Sciatic nerve (tissue), 2 donors: Measurements from ENCODE around the gene RIC1. TPM values are rescaled to one million over a fixed set of nuclear protein-coding genes. Genes with fewer than 3 reads are reported as not detected.
"Not testable (repeated sequence)": the region's sequence is repeated elsewhere in the genome, so short reads cannot be mapped to it uniquely, and the experiment has no call there.

Experiments used
- ATAC-seq: fragments of 200-7000 bp; cut with Tn5 transposase; one replicate; pipeline ENCODE4 v1.9.1; 2020; ENCODE audit warnings: mild to moderate bottlenecking, moderate library complexity
- DNase-seq: peaks from one replicate; pipeline ENCODE4 v3.0.0-alpha.2; 2020; ENCODE audit warnings: low spot score
- intact Hi-C: fragments of 100-400 bp; cut with DNase I; formaldehyde crosslinking; loops from one replicate; pipeline ENCODE4 v1.14.2; 2022
- total RNA-seq: library from RNA; stranded (reverse); fragmentation: NEBNext Ultra II Directional; extraction: Animal tissue kit (Norgen Biotek cat#: 25700); gene quantifications from one replicate; pipeline ENCODE4 v1.2.1, GENCODE V29; 2021
- donor health status: DM: no; HTN: no; CAD: no.
- donor health status: DM: no; HTN: no; CAD: no.

Gene RIC1
- total RNA-seq, 1 donor from 2014 or later: 30.3 TPM

DNA sequence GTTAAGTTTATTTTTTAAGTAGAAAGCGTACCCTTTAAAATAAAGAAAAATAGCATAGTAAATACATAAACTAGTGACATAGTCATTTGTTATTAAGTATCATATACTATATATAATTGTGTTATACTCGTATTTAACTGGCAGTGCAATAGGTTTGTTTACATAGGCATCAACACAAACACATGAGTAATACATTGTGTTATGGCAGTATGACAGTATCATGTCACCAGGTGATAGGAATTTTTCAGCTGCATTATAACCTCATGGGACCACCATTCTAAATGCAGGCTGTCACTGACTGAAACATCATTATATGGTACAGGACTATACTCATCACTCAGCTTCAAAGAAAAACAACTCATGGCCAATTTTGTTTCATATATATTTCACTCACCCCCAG, 8.4 kb upstream of the RIC1 start:
- ATAC-seq (no peak), DNase-seq (no peak)
- intact Hi-C loops: no loop called here

- DNase-seq (no peak), ATAC-seq (no peak)
- intact Hi-C loops: no loop called here
Measured at GRCh38 chr9:5621327-5621726, 7.6 kb upstream of the RIC1 start.

- ATAC-seq (peak; percentile 70), DNase-seq (no peak)
- intact Hi-C loops: no loop called here
Measured at GRCh38 chr9:5622016-5622415, 6.9 kb upstream of the RIC1 start.

- intact Hi-C loops: no loop called here
- DNase-seq (no peak), ATAC-seq (no peak)
Measured at GRCh38 chr9:5624655-5625054, 4.3 kb upstream of the RIC1 start.

GRCh38 chr9:5626727-5627634, 1.9 kb upstream of the RIC1 start:
- DNase-seq: no peak
- intact Hi-C loops: no loop called here
- ATAC-seq: peak; percentile 79

- DNase-seq, intact Hi-C loops, ATAC-seq: not testable (repeated sequence)
Measured at GRCh38 chr9:5627686-5628085, 1.2 kb upstream of the RIC1 start.

DNA sequence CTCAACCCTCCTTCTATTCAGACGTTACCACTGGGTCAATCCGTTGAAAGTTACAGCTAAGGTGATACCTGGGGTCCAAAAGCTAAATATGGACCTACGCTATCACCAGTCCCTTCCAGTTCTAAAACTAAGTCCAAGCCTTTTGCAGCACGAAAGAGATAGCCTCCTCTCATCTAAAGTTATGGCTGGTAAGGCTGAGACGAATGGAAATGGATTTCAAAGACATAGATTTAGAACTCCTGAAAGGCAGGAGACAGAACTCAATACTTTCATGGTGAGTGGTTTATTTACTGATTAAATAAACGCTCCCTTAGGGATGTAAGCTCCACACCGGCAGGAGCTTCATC, 751 bp upstream of the RIC1 start:
- intact Hi-C loops: no loop called here
- ATAC-seq (no peak), DNase-seq (no peak)

GRCh38 chr9:5629312-5630080, 589 bp downstream of the RIC1 start:
- peak; percentile 2 for ATAC-seq
- intact Hi-C loops: no loop called here
- DNase-seq: peak; percentile 78

DNA sequence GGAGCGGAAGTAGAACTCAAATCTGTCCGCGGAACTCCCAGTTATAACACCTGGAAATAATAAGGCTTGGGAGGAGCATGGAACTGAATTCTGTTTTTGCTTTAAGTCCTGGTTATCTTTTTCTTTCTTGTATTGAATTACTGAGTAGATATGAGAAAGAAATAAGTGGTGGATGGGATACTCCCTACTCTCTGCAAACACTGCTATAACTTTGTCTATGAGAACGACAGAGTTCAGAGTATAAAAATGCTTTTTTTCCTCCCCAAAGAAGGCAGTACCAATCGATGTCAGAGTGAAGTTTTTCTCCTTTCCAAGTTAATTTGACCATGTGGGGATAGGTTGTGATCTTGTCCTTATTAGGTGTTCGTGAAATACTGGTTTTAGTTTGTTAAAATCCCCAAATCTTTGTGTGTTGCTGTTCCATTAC, 1.2 kb downstream of the RIC1 start:
- DNase-seq (no peak), ATAC-seq (no peak)
- intact Hi-C loops: no loop called here

GRCh38 chr9:5631026-5631425, 2.1 kb downstream of the RIC1 start:
- intact Hi-C loops: no loop called here

GRCh38 chr9:5632540-5632939, 3.6 kb downstream of the RIC1 start:
- no peak for DNase-seq
- intact Hi-C loops: no loop called here
- no peak for ATAC-seq

More at GRCh38 chr9:5631026-5631425, 2.1 kb downstream of the RIC1 start:
- ATAC-seq (no peak), DNase-seq (no peak)

- no peak for DNase-seq
- intact Hi-C loops: no loop called here
- no peak for ATAC-seq
Measured at GRCh38 chr9:5633243-5633642, 4.3 kb downstream of the RIC1 start.

DNA sequence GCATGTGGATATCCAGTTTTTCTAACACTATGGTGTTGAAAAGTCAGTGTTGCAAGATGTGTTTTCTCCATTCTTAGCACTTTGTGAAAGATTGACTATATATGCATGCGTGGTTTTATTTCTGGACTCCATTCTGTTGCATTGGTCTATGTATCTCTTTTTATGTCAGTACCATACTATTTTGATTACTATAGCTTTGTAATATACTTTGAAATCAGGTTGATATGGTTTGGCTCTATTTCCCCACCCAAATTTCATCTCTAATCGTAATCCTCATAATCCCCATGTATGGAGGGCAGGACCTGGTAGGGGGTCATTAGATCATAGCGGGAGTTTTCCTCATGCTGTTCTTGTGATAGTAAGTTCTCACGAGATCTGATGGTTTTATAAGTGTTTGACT, 6.5 kb downstream of the RIC1 start:
- intact Hi-C loops: no loop called here
- no peak for DNase-seq
- ATAC-seq: no peak

DNA sequence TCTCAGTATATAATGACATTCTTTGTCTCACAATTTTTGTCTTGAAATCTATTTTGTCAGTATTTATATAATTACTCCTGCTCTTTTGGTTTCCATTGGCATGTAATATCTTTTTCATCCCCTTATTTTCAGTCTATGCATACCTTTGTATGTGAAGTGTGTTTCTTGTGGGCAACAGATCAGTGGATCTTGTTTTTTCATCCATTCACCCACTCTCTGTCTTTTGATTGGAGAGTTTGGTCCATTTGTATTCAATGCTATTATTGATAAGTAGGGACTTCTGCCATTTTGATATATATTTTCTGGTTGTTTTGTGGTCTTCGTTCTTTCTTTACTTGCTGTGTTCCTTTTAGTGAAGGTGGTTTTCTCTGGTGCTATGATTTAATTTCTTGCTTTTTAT, 10.9 kb downstream of the RIC1 start:
- no peak for ATAC-seq
- no peak for DNase-seq
- intact Hi-C loops: no loop called here

DNA sequence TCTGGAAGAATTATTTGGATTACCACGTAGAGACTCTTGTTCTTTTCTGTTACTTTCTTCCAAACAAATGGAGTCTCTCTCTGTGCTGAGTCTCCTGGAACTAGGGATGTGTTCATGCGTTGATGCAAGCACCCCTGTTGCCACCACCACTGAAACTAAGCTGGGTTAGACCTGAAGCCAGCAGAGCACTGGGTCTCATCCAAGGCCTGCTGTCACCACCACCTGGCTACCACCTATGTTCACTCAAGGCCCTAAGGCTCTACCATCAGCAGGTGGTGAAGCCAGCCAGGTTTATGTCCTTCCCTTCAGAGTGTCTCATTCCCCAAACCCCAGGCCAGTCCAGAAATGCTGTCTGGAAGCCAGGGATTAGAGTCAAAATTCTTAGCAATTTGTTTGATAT, 13.3 kb downstream of the RIC1 start:
- no peak for DNase-seq
- no peak for ATAC-seq
- intact Hi-C loops: no loop called here

GRCh38 chr9:5643005-5643624, 14.2 kb downstream of the RIC1 start:
- intact Hi-C loops: no loop called here
- DNase-seq: no peak
- ATAC-seq: no peak

GRCh38 chr9:5644501-5644900, 15.6 kb downstream of the RIC1 start:
- no peak for DNase-seq
- no peak for ATAC-seq
- intact Hi-C loops: no loop called here

DNA sequence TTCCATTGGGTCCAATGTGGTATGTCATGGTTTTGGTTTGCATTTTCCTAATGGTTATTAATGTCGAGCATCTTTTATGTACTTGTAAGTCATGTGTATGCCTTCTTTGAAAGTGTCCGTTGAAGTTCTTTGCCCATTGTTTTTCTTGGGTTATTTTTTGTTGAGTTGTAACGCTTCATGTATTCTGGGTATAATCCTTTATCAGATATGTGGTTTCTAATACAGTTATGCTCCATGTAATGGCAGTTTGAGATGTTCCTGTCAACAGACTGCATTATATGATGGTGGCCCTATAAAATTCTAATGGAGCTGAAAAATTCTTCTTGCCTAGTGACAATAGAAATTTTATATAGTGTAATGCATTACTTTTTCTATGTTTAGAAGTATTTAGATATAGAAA, 17.2 kb downstream of the RIC1 start:
- ATAC-seq: no peak
- no peak for DNase-seq
- intact Hi-C loops: no loop called here

DNA sequence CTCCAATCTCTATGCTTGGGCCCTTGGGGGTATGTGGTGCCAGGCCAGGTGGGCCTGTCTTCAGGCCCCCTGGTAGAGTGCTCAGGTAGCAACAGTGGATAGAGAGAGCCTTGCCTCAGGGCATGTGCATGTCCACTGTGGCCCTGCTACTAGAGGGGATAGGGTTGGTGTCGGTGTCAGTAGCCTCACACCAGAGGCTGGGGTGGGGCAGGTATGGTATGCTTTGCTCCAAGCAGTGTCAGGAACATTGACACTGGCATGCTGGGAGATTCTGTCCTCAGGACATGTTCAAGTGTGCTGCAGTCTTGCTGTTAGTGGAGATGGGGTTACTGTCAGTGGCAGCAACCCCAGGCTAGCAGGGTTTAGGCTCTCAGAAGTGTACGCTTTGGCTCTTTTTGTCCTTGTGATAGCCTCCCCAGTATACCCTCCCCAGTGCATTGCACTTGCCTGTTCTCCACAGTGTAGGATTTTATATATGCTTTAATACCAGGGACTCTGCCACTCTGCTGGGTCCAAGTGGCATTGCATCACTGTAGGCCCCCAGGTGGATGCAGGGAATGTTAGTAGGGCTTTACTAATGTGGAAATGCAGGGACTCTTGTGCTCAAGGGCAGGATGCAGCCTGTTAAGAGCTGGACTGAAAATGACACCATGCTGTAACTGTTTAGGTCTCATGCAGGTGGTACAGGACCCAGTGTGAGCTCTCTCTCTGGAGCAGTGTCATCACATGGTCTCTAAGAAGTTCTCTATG, 21.6 kb downstream of the RIC1 start:
- ATAC-seq (no peak), DNase-seq (no peak)
- intact Hi-C loops: no loop called here
